ENCODE data around the gene ZNF512. TPM values are rescaled to one million over a fixed set of nuclear protein-coding genes. Genes with fewer than 3 reads are reported as not detected.

Gene ZNF512
- total and polyA plus RNA-seq, 2 of the 13 experiments (the other 11 are each of a cell fraction or from before 2014, with no cell fraction given) = 29.8 to 31.0 TPM

GRCh38 chr2:27622921-27623384 lies 40.1 kb downstream of the ZNF512 start:
- H2AFZ ChIP-seq (ENCODE audit: low read length) = no peak overlapping the region
- FAIRE-seq (no peak), ATAC-seq (no peak), DNase-seq (ENCODE audit: low spot score) (no peak)
- POLR2A ChIA-PET = interaction anchor here (1.8 kb wide), 1 partner anchor 40 kb away, joined by 4 read pairs; the partner anchor contains the start of gene ZNF512
- peaks cover 20 to 40% of the 10 kb centered on the region in 2 experiments for H3K36me3 ChIP-seq (replicated peaks in 1 of 2; ENCODE audit: control insufficient read depth in 1 of 2, insufficient read depth in 2 of 2, low read length in 2 of 2)
- no peaks in the 10 kb centered on the region for H3K79me2 ChIP-seq (ENCODE audit: insufficient read depth, low read length)
- CTCF ChIA-PET (ENCODE audit: low intra/inter-chr PET ratio, low total read pairs) = no interaction called here
- no peak overlapping the region for H3K9ac ChIP-seq (ENCODE audit: insufficient read depth, low read depth, low read length)
- intact Hi-C loops (cut with micrococcal nuclease; ENCODE audit: unreplicated experiment) (no loop called here), in situ Hi-C loops (cut with HindIII; ENCODE audit: extremely low pct_ligation_motif_present, low pct_unique_long_range_greater_than_20kb) (no loop called here)
- TF ChIP-seq ATF3 (CRISPR knock-in tag; IDR thresholded peaks at IDR 0.05) = no peak
- TF ChIP-seq PLSCR1 (CRISPR knock-in tag; IDR thresholded peaks at IDR 0.05; ENCODE audit: borderline replicate concordance) = no peak
- no peak for TF ChIP-seq KLF13 (CRISPR knock-in tag; IDR thresholded peaks at IDR 0.05)
- TF ChIP-seq U2AF1 (optimal IDR thresholded peaks at IDR 0.05; ENCODE audit: low read depth, low read length) = no peak
- no peak for TF ChIP-seq SALL2 (CRISPR knock-in tag; IDR thresholded peaks at IDR 0.05)
- TF ChIP-seq ZBTB3 (CRISPR knock-in tag; IDR thresholded peaks at IDR 0.05; ENCODE audit: borderline replicate concordance, low read depth) = no peak
- no peak for TF ChIP-seq NR1H2 (CRISPR knock-in tag; IDR thresholded peaks at IDR 0.05; ENCODE audit: borderline replicate concordance, low read depth)
- TF ChIP-seq ZSCAN29 (CRISPR knock-in tag; conservative IDR thresholded peaks at IDR 0.05) = no peak
- no peak for TF ChIP-seq PHF5A (CRISPR knock-in tag; IDR thresholded peaks at IDR 0.05; ENCODE audit: low read depth, unreplicated experiment)
- TF ChIP-seq ZMAT5 (CRISPR knock-in tag; IDR thresholded peaks at IDR 0.05; ENCODE audit: borderline replicate concordance, low read depth) = no peak
- no peak for TF ChIP-seq MTF1 (CRISPR knock-in tag; IDR thresholded peaks at IDR 0.05)
- TF ChIP-seq ZNF281 (CRISPR knock-in tag; IDR thresholded peaks at IDR 0.05; ENCODE audit: borderline replicate concordance) = no peak
- no peak for TF ChIP-seq FOSL1 (CRISPR knock-in tag; IDR thresholded peaks at IDR 0.05; ENCODE audit: borderline replicate concordance)
- no peaks in the 10 kb centered on the region for H3K9me3 ChIP-seq (ENCODE audit: low read length)
- H4K20me1 ChIP-seq (ENCODE audit: insufficient read depth, low read length) = no peaks in the 10 kb centered on the region
- H3K27me3 ChIP-seq (ENCODE audit: control insufficient read depth in 1 of 2, insufficient read depth in 2 of 2, low read length in 2 of 2) = no peaks in the 10 kb centered on the region
- whole genome bisulfite sequencing (ENCODE audit: low lambda C conversion rate) = 92% methylated on average over 3 of the region's 3 CpGs
- H3K4me1 ChIP-seq (ENCODE audit: insufficient read depth, low read length) = peaks cover 5% of the 10 kb centered on the region
- H3K4me3 ChIP-seq (replicated peaks in 1 of 3; ENCODE audit: insufficient read depth in 1 of 3, low read depth in 2 of 3, low read length in 3 of 3) = no peak overlapping the region
- no peak overlapping the region for H3K4me2 ChIP-seq (ENCODE audit: low read depth, low read length)
- no peak overlapping the region for H3K27ac ChIP-seq (ENCODE audit: extremely low read length, insufficient read depth, low read length)
- BruUV-seq (replicated peaks) = no TSS peak
